MCF 10A (cell line): ENCODE measurements around the gene CHST15. TPM values are rescaled to one million over a fixed set of nuclear protein-coding genes. Genes with fewer than 3 reads are reported as not detected.

Experiments used
- BruUV-seq: library from RNA; stranded (reverse); fragments of 400-500 nt; replicated peaks from 2 replicates; lab custom pipeline; 2021; lab: Mats Ljungman, UMichigan
- CTCF ChIA-PET: fragments of 300-600 bp; sonication (Branson Sonifier 250); formaldehyde crosslinking; extraction: SDS; loops from one replicate; lab custom pipeline; 2021; ENCODE audit warnings: antibody characterized with exemption, inconsistent platforms; lab: Yijun Ruan, JAX
- POLR2A ChIA-PET: fragments of 300-600, 350-650 bp; sonication (Branson Sonifier 250); formaldehyde crosslinking; extraction: SDS; loops from one replicate; lab custom pipeline; 2020; ENCODE audit warnings: antibody characterized with exemption, inconsistent platforms; lab: Yijun Ruan, JAX
- DNase-seq: peaks from one replicate; pipeline ENCODE4 v3.0.0-alpha.2; 2018; ENCODE audit not compliant: unreplicated experiment
- H3K27ac Mint-ChIP-seq: one replicate; pipeline ENCODE4 v1.8.0; 2022; ENCODE audit warnings: mild to moderate bottlenecking, low read depth, mixed read lengths; ENCODE audit not compliant: unreplicated experiment
- H3K27me3 Mint-ChIP-seq: one replicate; pipeline ENCODE4 v1.8.0; 2022; ENCODE audit warnings: mixed read lengths; ENCODE audit not compliant: insufficient read depth, unreplicated experiment
- H3K36me3 Mint-ChIP-seq: one replicate; pipeline ENCODE4 v1.8.0; 2022; ENCODE audit warnings: mild to moderate bottlenecking, moderate library complexity, mixed read lengths; ENCODE audit not compliant: insufficient read depth, unreplicated experiment
- H3K4me1 Mint-ChIP-seq: one replicate; pipeline ENCODE4 v1.8.0; 2022; ENCODE audit warnings: mixed read lengths; ENCODE audit not compliant: insufficient read depth, unreplicated experiment
- H3K4me3 Mint-ChIP-seq: one replicate; pipeline ENCODE4 v1.8.0; 2022; ENCODE audit warnings: mild to moderate bottlenecking, moderate library complexity, mixed read lengths; ENCODE audit not compliant: unreplicated experiment
- H3K9me3 Mint-ChIP-seq: one replicate; pipeline ENCODE4 v1.8.0; 2022; ENCODE audit warnings: mixed read lengths; ENCODE audit not compliant: unreplicated experiment
- CTCF ChIP-seq: fragments of 200-600 bp; IDR thresholded peaks from one replicate; pipeline ENCODE4 v1.8.0; 2022; ENCODE audit warnings: antibody characterized with exemption, mild to moderate bottlenecking; ENCODE audit not compliant: unreplicated experiment
- intact Hi-C: fragments of 100-400 bp; cut with micrococcal nuclease; formaldehyde crosslinking; loops from 2 replicates; pipeline ENCODE4 v1.14.1; 2022
- total RNA-seq: library from RNA; stranded (reverse); gene quantifications from 2 replicates; pipeline ENCODE4 v1.2.3, GENCODE V29; 2022

The CHST15 gene
- total RNA-seq, 1 experiment from 2014 or later: 32.8 TPM

GRCh38 chr10:123958241-123958640, 135.2 kb downstream of the CHST15 start:
- no TSS peak for BruUV-seq
- intact Hi-C loops: no loop called here
- CTCF ChIA-PET: interaction anchor here (0.6 to 1.0 kb wide), 2 partner anchors 376 to 963 kb away, joined by 3 to 4 read pairs; no protein-coding TSS in a partner anchor
- peaks cover 51% of the 10 kb centered on the region for H3K27me3 Mint-ChIP-seq
- POLR2A ChIA-PET: interaction anchor here (0.6 kb wide), 1 partner anchor 858 kb away, joined by 3 read pairs; no protein-coding TSS in a partner anchor
- H3K4me3 Mint-ChIP-seq: no peak overlapping the region
- no peaks in the 10 kb centered on the region for H3K4me1 Mint-ChIP-seq
- no peak overlapping the region for H3K27ac Mint-ChIP-seq
- no peaks in the 10 kb centered on the region for H3K36me3 Mint-ChIP-seq
- no peak for DNase-seq
- H3K9me3 Mint-ChIP-seq: no peaks in the 10 kb centered on the region
- no peak for TF ChIP-seq CTCF

Other genes starting within 250 kb of the CHST15 start
- gene CPXM2, start 201.8 kb downstream of the CHST15 start, total RNA-seq: not detected in 2 replicates